OCI-LY1 (cell line): ENCODE measurements around the gene LGALSL.

Source experiments
- H2AFZ ChIP-seq: fragments of 200-600 bp; sonication (generic), shearing (Covaris generic); 2 replicates; pipeline ENCODE4 v1.6.0; 2014; ENCODE audit warnings: antibody characterized with exemption, mild to moderate bottlenecking, low read length
- H3F3A ChIP-seq: fragments of 200-600 bp; sonication (generic), shearing (Covaris generic); 2 replicates; pipeline ENCODE4 v1.6.0; 2014; ENCODE audit warnings: mild to moderate bottlenecking, antibody characterized with exemption, low read length, moderate library complexity; ENCODE audit not compliant: insufficient read depth
- H3K27ac ChIP-seq: fragments of 200-600 bp; sonication (generic); 2 replicates; pipeline ENCODE4 v1.5.1; 2014; ENCODE audit warnings: low read length, mixed run types, mild to moderate bottlenecking, low read depth; ENCODE audit not compliant: poor library complexity, severe bottlenecking
- H3K27me3 ChIP-seq: fragments of 200-600 bp; sonication (generic); 2 replicates; pipeline ENCODE4 v1.6.0; 2014; ENCODE audit warnings: antibody characterized with exemption, mild to moderate bottlenecking, low read length, moderate library complexity; ENCODE audit not compliant: insufficient read depth
- H3K36me3 ChIP-seq: fragments of 200-600 bp; sonication (generic); 2 replicates; pipeline ENCODE4 v1.6.1; 2014; ENCODE audit warnings: mild to moderate bottlenecking, antibody characterized with exemption, low read length, moderate library complexity, mixed read lengths; ENCODE audit not compliant: insufficient read depth
- H3K4me1 ChIP-seq: fragments of 200-600 bp; sonication (generic); 2 replicates; pipeline ENCODE4 v1.5.1; 2014; ENCODE audit warnings: mild to moderate bottlenecking, low read length, moderate library complexity; ENCODE audit not compliant: insufficient read depth, severe bottlenecking
- H3K4me2 ChIP-seq: fragments of 200-600 bp; sonication (generic), shearing (Covaris generic); 2 replicates; pipeline ENCODE4 v1.6.1; 2014; ENCODE audit warnings: low read length
- H3K4me3 ChIP-seq: fragments of 200-600 bp; sonication (generic); 2 replicates; pipeline ENCODE4 v1.5.1; 2014; ENCODE audit warnings: low read length, low read depth, mild to moderate bottlenecking, mixed read lengths; ENCODE audit not compliant: poor library complexity, severe bottlenecking
- H3K79me2 ChIP-seq: fragments of 200-600 bp; shearing (Covaris generic); 2 replicates; pipeline ENCODE4 v1.6.1; 2016; ENCODE audit warnings: mixed run types, low read length, mixed read lengths; ENCODE audit not compliant: insufficient read depth
- H3K9ac ChIP-seq: fragments of 200-600 bp; sonication (generic), shearing (Covaris generic); 2 replicates; pipeline ENCODE4 v1.6.1; 2014; ENCODE audit warnings: mild to moderate bottlenecking, low read length, mixed read lengths
- H3K9me2 ChIP-seq: fragments of 200-600 bp; sonication (generic), shearing (Covaris generic); 2 replicates; pipeline ENCODE4 v1.6.1; 2014; ENCODE audit warnings: low read depth, mild to moderate bottlenecking, low read length, mixed read lengths
- H3K9me3 ChIP-seq: fragments of 200-600 bp; shearing (Covaris generic); 2 replicates; pipeline ENCODE4 v1.6.1; 2014; ENCODE audit warnings: low read length, mixed read lengths
- H4K20me1 ChIP-seq: fragments of 200-600 bp; sonication (generic), shearing (Covaris generic); 2 replicates; pipeline ENCODE4 v1.6.0; 2016; ENCODE audit warnings: mild to moderate bottlenecking, low read length; ENCODE audit not compliant: insufficient read depth
- EZH2 ChIP-seq: fragments of 200-600 bp; sonication (generic), shearing (Covaris generic); IDR thresholded peaks from 2 replicates; pipeline ENCODE4 v1.8.0; 2017; ENCODE audit warnings: borderline replicate concordance, mixed run types, mild to moderate bottlenecking, antibody characterized with exemption, low read length, moderate library complexity, mixed read lengths
- TF ChIP-seq, protein P1 (sequence below): fragments of 200-600 bp; sonication (generic), shearing (Covaris generic); IDR thresholded peaks from 2 replicates; pipeline ENCODE4 v1.5.1; 2017; ENCODE audit warnings: mild to moderate bottlenecking, antibody characterized with exemption, low read length, moderate library complexity, mixed read lengths

LGALSL gene

DNA sequence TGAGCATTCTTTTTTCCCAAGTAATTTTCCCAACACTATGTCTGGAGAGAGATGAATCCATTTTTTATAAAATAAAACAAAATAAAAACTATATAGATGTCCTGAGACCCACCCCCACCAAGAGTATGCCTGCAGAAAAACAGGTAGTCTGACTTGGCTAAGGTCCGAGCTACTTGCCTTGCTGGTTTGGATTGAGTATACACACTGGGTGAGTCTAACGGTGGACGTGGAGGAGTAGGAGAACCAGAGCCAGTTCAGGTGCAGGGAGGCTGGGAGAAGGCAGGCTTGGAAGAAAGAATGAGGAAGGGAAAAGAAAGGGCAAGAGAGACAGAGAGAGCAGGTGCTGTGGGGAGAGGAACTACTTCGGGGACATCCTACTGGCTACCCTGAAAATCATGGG lies 48.9 kb downstream of the LGALSL start:
- H3K9me3 ChIP-seq = no peaks in the 10 kb centered on the region
- H3K4me1 ChIP-seq = no peaks in the 10 kb centered on the region
- H2AFZ ChIP-seq = no peak overlapping the region
- H3K9me2 ChIP-seq = no peaks in the 10 kb centered on the region
- H3K79me2 ChIP-seq = no peaks in the 10 kb centered on the region
- no peak overlapping the region for H3K9ac ChIP-seq
- H3K27ac ChIP-seq = no peak overlapping the region
- no peak overlapping the region for H3K4me3 ChIP-seq
- TF ChIP-seq, protein P1, sequence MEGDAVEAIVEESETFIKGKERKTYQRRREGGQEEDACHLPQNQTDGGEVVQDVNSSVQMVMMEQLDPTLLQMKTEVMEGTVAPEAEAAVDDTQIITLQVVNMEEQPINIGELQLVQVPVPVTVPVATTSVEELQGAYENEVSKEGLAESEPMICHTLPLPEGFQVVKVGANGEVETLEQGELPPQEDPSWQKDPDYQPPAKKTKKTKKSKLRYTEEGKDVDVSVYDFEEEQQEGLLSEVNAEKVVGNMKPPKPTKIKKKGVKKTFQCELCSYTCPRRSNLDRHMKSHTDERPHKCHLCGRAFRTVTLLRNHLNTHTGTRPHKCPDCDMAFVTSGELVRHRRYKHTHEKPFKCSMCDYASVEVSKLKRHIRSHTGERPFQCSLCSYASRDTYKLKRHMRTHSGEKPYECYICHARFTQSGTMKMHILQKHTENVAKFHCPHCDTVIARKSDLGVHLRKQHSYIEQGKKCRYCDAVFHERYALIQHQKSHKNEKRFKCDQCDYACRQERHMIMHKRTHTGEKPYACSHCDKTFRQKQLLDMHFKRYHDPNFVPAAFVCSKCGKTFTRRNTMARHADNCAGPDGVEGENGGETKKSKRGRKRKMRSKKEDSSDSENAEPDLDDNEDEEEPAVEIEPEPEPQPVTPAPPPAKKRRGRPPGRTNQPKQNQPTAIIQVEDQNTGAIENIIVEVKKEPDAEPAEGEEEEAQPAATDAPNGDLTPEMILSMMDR = no peak
- no peak for TF ChIP-seq EZH2
- no peaks in the 10 kb centered on the region for H3K36me3 ChIP-seq
- H3K4me2 ChIP-seq = no peak overlapping the region
- no peaks in the 10 kb centered on the region for H3F3A ChIP-seq
- H3K27me3 ChIP-seq = no peaks in the 10 kb centered on the region
- H4K20me1 ChIP-seq = no peaks in the 10 kb centered on the region

DNA sequence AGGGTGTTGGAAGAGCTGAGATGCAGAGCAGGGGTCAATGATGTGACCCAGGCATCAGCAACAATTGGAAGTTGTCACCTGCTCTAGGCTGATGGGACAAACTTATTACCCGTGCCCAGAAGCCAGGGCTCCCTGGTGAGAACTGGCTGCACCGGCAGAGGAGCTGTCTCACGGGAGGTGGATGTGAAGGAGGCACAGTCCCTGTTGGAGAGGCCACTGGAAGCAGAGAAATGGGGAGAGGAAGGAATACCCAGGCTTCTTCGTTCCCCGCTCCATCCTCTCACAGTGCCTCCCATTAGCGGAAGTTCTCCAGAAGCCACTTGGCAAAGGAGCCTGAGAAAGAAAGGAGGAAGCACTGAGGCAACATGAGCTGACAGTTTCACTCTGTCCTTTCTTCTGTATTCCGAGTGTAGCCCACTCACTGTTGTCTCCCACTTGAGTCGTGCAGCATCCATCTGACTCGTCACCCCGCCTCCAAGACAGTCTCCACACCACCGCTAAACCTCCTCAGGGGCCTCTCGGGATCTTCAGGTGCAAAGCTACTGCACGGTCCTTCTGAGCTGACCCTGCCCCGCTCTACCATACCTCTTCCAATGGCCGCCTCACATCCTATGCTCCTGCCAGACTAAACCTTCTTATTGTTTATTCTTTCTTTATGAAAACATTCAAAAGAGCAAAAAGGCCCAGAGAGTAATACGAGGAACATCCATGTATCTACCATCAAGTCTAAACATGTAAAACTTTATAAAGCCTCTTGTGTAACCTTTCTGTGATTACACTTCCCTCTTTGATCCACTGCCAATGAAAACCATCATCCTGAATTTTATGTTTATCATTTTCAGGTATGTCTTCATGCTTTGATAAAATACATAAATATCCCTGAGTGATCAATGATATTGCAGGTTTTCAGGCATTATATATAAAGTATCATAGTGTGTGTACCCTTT lies 51.1 kb downstream of the LGALSL start:
- TF ChIP-seq, protein P1 = no peak
- no peak for TF ChIP-seq EZH2
- no peak overlapping the region for H3K4me2 ChIP-seq
- no peaks in the 10 kb centered on the region for H3K9me3 ChIP-seq
- no peaks in the 10 kb centered on the region for H3F3A ChIP-seq
- H3K79me2 ChIP-seq = no peaks in the 10 kb centered on the region
- H3K4me1 ChIP-seq = no peaks in the 10 kb centered on the region
- H3K36me3 ChIP-seq = no peaks in the 10 kb centered on the region
- no peaks in the 10 kb centered on the region for H4K20me1 ChIP-seq
- no peak overlapping the region for H3K27ac ChIP-seq
- no peaks in the 10 kb centered on the region for H3K9me2 ChIP-seq
- no peak overlapping the region for H3K9ac ChIP-seq
- H2AFZ ChIP-seq = no peak overlapping the region
- no peaks in the 10 kb centered on the region for H3K27me3 ChIP-seq
- no peak overlapping the region for H3K4me3 ChIP-seq

DNA sequence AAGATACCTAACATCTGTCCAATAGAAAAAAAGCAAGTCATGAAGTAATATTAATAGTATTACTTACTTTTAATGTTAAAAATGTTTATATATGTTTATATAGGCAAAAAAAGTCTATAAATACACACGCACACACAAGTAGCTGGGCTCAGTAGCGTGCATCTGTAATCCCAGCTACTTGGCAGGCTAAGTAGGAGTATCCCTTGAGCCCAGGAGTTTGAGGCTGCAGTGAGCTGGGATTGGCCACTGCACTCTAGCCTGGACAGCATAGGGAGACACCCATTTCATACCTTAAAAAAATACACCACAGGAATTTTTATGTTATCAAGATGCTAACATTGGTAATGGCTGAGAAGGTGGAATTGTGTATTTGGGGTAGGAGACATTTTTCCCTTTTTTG lies 52.7 kb downstream of the LGALSL start:
- Histone ChIP-seq H3K9me3 (no peaks in the 10 kb centered on the region), H3K4me1 (no peaks in the 10 kb centered on the region), H3K27me3 (no peaks in the 10 kb centered on the region), H3K4me2 (no peak overlapping the region), H2AFZ (no peak overlapping the region), H4K20me1 (no peaks in the 10 kb centered on the region), H3K9ac (no peak overlapping the region), H3K79me2 (no peaks in the 10 kb centered on the region), H3K36me3 (no peaks in the 10 kb centered on the region), H3K27ac (no peak overlapping the region), H3K9me2 (no peaks in the 10 kb centered on the region), H3K4me3 (no peak overlapping the region), H3F3A (no peaks in the 10 kb centered on the region)
- TF ChIP-seq EZH2 = no peak
- TF ChIP-seq, protein P1 = no peak
